Skeletal muscle tissue (tissue), 4 donors: ENCODE measurements around the gene FAXDC2. TPM values are rescaled to one million over a fixed set of nuclear protein-coding genes. Genes with fewer than 3 reads are reported as not detected.

Source experiments
- H3K27ac ChIP-seq: one replicate; pipeline ENCODE4 v1.7.0; 2013; ENCODE audit warnings: mild to moderate bottlenecking, low read depth, low read length, inconsistent platforms
- H3K27me3 ChIP-seq, 3 donors: one replicate each; pipeline ENCODE4 v1.7.0; 2013; ENCODE audit warnings: low read length in 3 of 3; ENCODE audit not compliant: control insufficient read depth in 3 of 3, insufficient read depth in 3 of 3
- H3K36me3 ChIP-seq, 3 donors: one replicate each; pipeline ENCODE4 v1.7.0; 2013; ENCODE audit warnings: low read length in 3 of 3; ENCODE audit not compliant: control insufficient read depth in 3 of 3, insufficient read depth in 3 of 3
- H3K4me1 ChIP-seq, 3 donors: one replicate each; pipeline ENCODE4 v1.7.0; 2013; ENCODE audit warnings: low read length in 3 of 3, mild to moderate bottlenecking in 3 of 3; ENCODE audit not compliant: control insufficient read depth in 3 of 3, insufficient read depth in 3 of 3
- H3K4me3 ChIP-seq, 3 donors: one replicate each; pipeline ENCODE4 v1.7.0; 2013; ENCODE audit warnings: low read length in 3 of 3
- H3K9ac ChIP-seq, 3 donors: one replicate each; pipeline ENCODE4 v1.7.0; 2013; ENCODE audit warnings: low read length in 3 of 3, mild to moderate bottlenecking in 3 of 3, moderate library complexity in 2 of 3, low read depth in 1 of 3
- H3K9me3 ChIP-seq, 3 donors: one replicate each; pipeline ENCODE4 v1.7.0; 2013; ENCODE audit warnings: low read length in 3 of 3; ENCODE audit not compliant: control insufficient read depth in 3 of 3
- total RNA-seq: library from RNA; depleted of rRNA; stranded (reverse); fragments of >200 nt; gene quantifications from one replicate; pipeline ENCODE4 v1.2.3, GENCODE V29; 2014
- donor health status: Osteomylitis.

Gene FAXDC2
- total RNA-seq, 1 donor from 2014 or later = 8.4 TPM

DNA sequence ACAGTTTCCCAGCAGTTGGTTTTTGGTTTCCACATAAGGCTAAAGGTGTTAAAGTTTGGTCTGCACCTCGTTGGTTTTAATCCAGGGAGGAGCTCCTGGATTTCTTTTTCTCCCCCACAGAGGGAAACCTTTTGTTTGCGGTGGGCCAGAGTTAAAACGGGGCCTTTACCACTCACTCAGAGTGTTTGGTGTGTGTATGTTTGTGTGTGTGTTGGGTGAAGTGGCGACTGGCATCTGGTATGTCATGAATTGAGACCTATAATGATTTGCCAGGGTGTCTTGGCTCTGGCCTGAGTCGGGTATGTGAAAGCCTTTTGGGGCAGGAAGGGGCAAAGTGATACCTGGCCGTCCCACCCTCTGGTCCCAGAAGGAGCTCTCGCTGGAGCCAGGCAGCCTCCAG lies 30.9 kb downstream of the FAXDC2 start:
- Histone ChIP-seq H3K9ac (no peak overlapping the region), H3K9me3 (no peaks in the 10 kb centered on the region), H3K36me3 (peaks cover 62 to 70% (median 65%) of the 10 kb centered on the region in 3 donors), H3K4me1 (no peaks in the 10 kb centered on the region), H3K4me3 (no peak overlapping the region), H3K27me3 (no peaks in the 10 kb centered on the region), H3K27ac (no peak overlapping the region)

DNA sequence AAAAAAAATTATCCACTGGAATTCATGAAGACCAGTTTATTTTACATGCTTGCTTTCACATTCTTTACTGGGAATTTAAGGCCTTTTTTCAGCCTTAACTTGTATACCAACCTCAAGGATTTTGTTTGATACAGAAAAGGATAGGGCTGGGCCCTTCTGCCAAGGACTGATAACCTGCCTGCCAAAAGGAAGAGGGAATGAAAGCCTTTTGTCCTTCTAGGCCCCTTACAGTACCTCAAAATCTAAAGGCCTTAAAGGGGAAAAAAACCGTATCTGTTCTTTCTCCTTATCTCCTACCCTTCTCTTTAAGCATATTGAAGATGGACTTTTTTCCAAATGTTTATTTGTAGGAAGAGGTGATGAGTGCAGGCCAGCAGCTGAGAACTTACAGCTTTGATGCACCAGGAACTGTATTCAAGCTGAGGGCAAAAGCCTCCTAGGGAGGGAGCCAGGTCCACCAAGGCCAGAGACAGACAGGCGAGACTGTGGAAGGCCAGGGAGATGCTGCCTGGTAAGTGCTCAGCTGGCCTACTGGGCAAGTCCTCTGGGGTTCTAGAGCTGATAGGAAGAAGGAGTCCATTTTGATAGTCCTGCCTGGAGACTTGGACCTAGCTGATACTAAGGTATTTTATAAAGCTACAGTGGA lies 31.8 kb downstream of the FAXDC2 start:
- H3K27ac ChIP-seq = no peak overlapping the region
- no peaks in the 10 kb centered on the region for H3K9me3 ChIP-seq
- no peak overlapping the region for H3K9ac ChIP-seq
- H3K4me1 ChIP-seq = no peaks in the 10 kb centered on the region
- peaks cover 64 to 65% (median 64%) of the 10 kb centered on the region in 3 donors for H3K36me3 ChIP-seq
- no peaks in the 10 kb centered on the region for H3K27me3 ChIP-seq
- H3K4me3 ChIP-seq = no peak overlapping the region

DNA sequence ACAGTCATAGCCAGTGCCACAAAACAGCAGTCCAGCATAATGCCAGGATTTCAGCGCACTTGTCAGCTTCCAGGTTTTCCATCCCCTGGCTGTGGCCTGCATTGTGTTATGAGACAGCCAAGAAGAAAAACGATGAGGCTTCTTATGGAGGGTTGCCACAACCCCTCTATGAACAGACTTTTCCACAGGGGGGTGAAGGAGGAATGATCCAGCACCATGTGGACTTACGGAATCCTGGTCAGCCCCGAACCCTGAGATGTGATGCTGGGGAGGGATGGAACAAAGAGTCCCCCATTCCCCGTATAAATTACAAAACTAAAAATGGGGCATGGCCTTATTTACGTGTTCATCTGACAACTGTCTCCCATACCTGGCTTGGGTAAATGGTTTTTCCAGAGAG lies 32.6 kb downstream of the FAXDC2 start:
- peaks cover 60 to 65% (median 65%) of the 10 kb centered on the region in 3 donors for H3K36me3 ChIP-seq
- no peaks in the 10 kb centered on the region for H3K9me3 ChIP-seq
- H3K4me3 ChIP-seq = no peak overlapping the region
- H3K4me1 ChIP-seq = no peaks in the 10 kb centered on the region
- H3K27ac ChIP-seq = no peak overlapping the region
- H3K9ac ChIP-seq = peak overlapping the region in 1 of 3 donors; percentile 26
- H3K27me3 ChIP-seq = no peaks in the 10 kb centered on the region

DNA sequence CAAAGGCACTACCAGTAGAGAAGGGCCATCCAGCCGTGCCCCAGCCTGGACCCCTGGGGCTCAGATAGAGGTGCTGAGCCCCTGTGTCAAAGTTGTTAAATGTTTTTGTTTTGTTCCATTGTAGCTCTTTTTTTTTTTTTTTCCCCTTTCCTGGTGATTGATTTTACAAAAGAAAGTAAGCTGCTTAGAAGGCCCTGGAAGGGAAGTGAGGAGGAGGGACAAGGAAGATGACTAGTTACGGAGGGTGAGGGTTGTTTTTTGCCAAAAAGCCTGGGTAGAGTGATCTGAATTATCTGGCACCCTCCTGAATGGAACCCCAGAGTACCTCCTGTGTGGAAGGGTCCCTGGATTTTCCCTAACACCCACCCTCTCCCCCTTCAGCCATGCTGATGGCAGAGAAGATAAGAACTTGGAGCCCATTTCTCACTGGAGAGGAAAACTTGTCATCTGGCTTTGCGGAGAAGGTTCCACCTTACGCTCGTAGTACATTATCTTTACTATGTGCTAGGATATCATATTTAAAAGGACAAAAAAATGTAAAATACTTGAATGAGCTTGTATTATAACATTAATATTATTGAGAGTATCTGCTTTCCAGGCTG lies 33.4 kb downstream of the FAXDC2 start:
- no peaks in the 10 kb centered on the region for H3K9me3 ChIP-seq
- H3K9ac ChIP-seq = no peak overlapping the region
- peaks cover 58 to 65% (median 63%) of the 10 kb centered on the region in 3 donors for H3K36me3 ChIP-seq
- H3K27me3 ChIP-seq = no peaks in the 10 kb centered on the region
- H3K27ac ChIP-seq = no peak overlapping the region
- no peaks in the 10 kb centered on the region for H3K4me1 ChIP-seq
- no peak overlapping the region for H3K4me3 ChIP-seq

DNA sequence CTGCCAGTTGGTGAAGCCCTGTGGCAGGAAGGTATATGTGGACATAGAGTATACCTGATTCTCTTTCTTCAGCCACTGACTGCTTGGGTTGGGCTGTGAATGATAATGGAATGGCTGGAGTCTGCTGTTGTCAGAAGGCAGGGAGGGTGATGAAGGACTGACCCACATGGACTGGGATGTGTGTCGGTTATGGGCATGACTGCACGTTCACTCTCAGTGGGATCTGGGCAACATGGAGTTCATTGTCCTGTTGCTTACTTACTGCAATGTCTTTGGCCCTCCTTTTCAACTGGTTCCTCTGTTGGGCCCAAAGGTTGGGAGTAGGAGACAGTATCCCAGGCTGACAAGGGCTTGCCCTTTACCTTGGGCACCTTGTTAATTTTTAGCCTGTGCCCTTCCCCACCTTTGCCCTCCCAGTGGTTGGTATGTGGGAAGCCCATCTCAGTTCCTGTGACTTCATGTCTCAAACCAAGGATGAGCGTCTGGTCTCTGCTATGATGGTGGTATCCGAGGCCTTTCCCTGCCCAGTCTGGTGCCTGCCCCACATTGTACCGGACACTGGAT lies 34.6 kb downstream of the FAXDC2 start:
- H3K27ac ChIP-seq = no peak overlapping the region
- H3K27me3 ChIP-seq = no peaks in the 10 kb centered on the region
- H3K36me3 ChIP-seq = peaks cover 60 to 68% (median 63%) of the 10 kb centered on the region in 3 donors
- H3K9ac ChIP-seq = no peak overlapping the region
- no peaks in the 10 kb centered on the region for H3K9me3 ChIP-seq
- H3K4me1 ChIP-seq = no peaks in the 10 kb centered on the region
- H3K4me3 ChIP-seq = no peak overlapping the region

DNA sequence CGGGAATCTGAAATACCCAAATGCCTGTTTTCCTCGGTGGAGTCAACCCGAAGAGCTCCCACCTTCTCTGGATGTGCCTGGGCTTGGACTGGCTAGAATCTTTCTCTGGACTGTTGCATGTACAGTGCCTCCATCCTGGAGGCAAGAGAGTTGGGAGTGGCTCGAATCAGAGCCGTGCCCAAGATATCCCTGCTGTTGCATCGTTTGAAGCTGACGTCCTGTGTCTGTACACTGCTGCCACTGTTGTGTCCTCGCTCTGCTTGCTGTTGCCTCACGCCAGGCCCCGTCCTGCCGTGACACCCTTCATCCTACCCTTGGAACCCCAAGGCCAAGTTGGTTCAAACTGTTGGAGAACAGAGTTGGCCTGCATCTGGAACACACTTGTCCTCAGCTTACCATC lies 35.4 kb downstream of the FAXDC2 start:
- H3K36me3 ChIP-seq = peaks cover 56 to 67% (median 61%) of the 10 kb centered on the region in 3 donors
- no peak overlapping the region for H3K27ac ChIP-seq
- no peak overlapping the region for H3K4me3 ChIP-seq
- no peaks in the 10 kb centered on the region for H3K27me3 ChIP-seq
- no peak overlapping the region for H3K9ac ChIP-seq
- H3K9me3 ChIP-seq = no peaks in the 10 kb centered on the region
- no peaks in the 10 kb centered on the region for H3K4me1 ChIP-seq

DNA sequence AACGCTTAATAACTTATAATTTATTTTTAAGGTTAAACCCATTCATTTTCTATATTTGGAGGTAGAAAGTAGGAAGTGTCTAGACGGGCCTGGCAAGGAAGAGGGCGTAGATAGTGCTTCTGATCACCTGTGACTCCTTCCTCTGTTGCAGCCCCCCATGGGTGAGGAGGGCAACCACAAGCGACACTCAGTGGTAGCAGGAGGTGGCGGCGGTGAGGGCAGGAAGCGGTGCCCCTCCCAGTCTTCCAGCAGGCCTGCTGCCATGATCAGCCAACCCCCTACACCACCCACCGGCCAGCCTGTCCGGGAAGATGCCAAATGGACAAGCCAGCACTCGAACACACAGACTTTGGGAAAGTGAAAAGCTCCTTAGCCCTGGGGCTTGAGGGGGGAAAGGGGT lies 36.7 kb downstream of the FAXDC2 start:
- no peak overlapping the region for H3K4me3 ChIP-seq
- H3K9me3 ChIP-seq = no peaks in the 10 kb centered on the region
- no peak overlapping the region for H3K9ac ChIP-seq
- H3K27me3 ChIP-seq = no peaks in the 10 kb centered on the region
- H3K36me3 ChIP-seq = peaks cover 49 to 68% (median 64%) of the 10 kb centered on the region in 3 donors
- H3K4me1 ChIP-seq = no peaks in the 10 kb centered on the region
- no peak overlapping the region for H3K27ac ChIP-seq

DNA sequence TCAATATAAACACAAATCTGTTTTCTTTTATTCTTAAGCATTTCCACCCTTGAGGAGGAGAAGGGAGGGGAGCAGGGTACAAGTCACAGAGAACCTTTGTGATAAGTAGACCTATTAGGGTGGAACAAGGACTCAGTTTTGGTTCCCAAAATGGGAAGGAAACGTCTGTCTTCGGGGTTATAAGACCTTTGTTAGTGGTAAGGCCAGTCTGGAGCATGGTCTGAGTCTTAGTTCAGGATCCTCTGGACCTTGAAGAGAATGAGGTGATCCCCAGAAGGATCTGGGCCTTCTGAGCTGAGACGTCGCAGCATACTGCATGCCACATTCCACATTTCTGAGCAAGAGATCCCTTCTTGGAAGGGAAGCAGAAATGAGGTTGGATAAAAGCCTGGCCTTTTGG lies 37.2 kb downstream of the FAXDC2 start:
- H3K36me3 ChIP-seq = peaks cover 50 to 73% (median 69%) of the 10 kb centered on the region in 3 donors
- H3K9me3 ChIP-seq = no peaks in the 10 kb centered on the region
- no peaks in the 10 kb centered on the region for H3K27me3 ChIP-seq
- H3K27ac ChIP-seq = no peak overlapping the region
- H3K4me1 ChIP-seq = no peaks in the 10 kb centered on the region
- no peak overlapping the region for H3K4me3 ChIP-seq
- no peak overlapping the region for H3K9ac ChIP-seq

DNA sequence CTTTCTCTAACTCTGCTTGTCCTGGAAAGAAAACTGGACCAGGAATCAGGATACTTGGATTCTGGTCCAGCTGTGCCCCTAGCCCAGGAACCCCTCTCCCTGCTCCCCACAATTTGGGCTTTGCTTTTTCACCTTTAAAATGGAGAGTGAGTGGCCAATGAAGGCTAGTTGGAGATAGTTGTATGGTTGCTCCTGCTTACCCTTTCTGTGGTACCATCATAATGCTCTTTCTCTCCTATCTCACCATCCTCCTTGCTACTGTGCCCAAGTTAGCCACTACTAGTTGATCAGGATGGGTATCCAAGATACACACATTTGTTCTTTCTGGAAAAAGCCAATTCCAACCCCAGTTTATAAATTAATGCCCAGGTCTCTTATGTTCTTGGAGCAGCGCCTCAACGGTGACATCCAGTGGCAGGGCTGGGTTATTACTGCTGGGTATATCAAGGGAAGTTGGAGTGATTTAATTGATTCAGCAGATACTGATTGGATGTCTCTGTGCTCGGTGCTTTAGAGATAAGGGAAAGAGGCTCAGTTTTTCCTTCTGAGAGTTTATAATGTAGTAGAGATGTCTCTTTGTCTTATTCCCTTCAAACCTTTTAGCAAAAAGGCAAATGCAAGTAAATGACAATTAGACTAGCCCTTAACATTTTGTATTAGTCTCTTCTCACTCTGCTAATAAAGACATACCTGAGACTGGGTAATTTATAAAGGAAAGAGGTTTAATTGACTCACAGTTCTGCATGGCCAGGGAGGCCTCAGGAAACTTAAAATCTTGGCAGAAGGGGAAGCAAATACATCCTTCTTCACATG lies 38.5 kb downstream of the FAXDC2 start:
- no peaks in the 10 kb centered on the region for H3K9me3 ChIP-seq
- H3K4me3 ChIP-seq = no peak overlapping the region
- H3K9ac ChIP-seq = no peak overlapping the region
- no peaks in the 10 kb centered on the region for H3K4me1 ChIP-seq
- H3K27ac ChIP-seq = no peak overlapping the region
- H3K27me3 ChIP-seq = no peaks in the 10 kb centered on the region
- H3K36me3 ChIP-seq = peaks cover 45 to 69% (median 68%) of the 10 kb centered on the region in 3 donors

DNA sequence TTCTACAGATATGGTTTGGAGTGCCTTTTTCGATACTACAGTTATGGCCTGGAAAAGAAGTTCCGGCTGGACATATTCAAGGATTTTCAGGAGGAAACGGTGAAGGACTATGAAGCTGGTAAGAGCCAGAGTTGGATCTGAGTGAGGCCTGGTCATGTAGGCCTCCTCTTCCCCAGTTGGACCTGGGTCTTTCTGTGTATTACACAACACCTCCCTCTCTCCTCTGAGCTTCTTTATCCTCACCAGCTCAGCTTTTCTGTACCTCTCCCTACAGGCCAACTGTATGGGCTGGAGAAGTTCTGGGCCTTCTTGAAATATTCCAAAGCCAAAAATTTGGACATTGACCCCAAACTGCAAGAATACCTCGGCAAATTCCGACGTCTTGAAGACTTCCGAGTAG lies 39.2 kb downstream of the FAXDC2 start:
- H3K36me3 ChIP-seq = peaks cover 45 to 69% (median 68%) of the 10 kb centered on the region in 3 donors
- no peak overlapping the region for H3K9ac ChIP-seq
- no peak overlapping the region for H3K27ac ChIP-seq
- no peaks in the 10 kb centered on the region for H3K4me1 ChIP-seq
- no peaks in the 10 kb centered on the region for H3K27me3 ChIP-seq
- no peaks in the 10 kb centered on the region for H3K9me3 ChIP-seq
- no peak overlapping the region for H3K4me3 ChIP-seq
